Astrocyte of the cerebellum (primary cell): ENCODE results near the gene RASGRP4.

Experiments
- DNase-seq: peaks from one replicate; pipeline ENCODE4 v3.0.0-alpha.2; 2011; ENCODE audit warnings: low read depth
- H3K4me3 ChIP-seq: 2 replicates; pipeline ENCODE4 v1.5.1; 2011; ENCODE audit warnings: mild to moderate bottlenecking, low read depth, low read length, moderate library complexity
- in situ Hi-C: cut with HindIII; loops from 2 replicates; pipeline ENCODE4 v1.10.0; 2017; ENCODE audit warnings: low sequenced_read_pairs
- TF ChIP-seq, protein P1 (sequence below): IDR thresholded peaks from 2 replicates; pipeline ENCODE4 v1.5.1; 2012; ENCODE audit warnings: low read length, low read depth, moderate library complexity, mild to moderate bottlenecking; ENCODE audit errors: missing control alignments

Gene RASGRP4

DNA sequence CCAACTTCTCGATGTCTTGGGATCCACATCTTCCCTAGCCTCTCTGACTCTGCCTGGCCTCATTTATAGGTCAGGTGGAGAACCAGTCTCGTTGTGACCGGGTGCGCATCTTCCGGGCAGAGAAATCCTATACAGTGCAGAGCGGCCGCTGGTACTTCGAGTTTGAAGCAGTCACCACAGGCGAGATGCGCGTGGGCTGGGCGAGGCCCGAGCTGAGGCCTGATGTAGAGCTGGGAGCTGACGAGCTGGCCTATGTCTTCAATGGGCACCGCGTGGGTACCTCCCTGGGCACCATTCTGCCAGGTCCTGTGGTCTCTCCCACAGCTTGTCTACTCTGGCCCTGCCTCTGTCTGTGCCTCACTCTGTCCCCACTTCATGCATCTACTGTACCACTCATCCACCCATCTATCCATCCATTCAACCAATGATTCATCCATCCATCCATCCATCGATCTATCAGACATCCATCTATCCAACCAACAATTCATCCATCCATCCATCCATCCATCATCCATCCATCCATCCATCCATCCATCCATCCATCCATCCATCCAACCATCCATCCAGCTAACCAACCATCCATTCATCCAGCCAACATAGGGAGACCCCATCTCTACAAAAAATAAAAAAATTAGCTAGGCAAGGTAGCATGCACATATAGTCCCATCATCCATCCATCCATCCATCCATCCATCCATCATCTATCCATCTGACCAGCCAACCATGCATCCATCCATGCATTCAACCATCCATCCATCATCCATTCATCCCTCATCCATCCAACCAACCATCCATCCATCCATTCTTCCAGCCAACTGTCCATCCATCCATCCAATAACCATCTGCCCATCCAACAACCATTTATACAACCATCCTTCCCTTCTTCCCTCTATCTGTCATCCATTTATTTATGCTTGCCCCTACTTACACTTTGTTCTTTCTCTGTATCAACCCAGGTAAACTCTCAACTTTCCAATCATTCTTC lies 41.8 kb upstream of the RASGRP4 start:
- TF ChIP-seq, protein P1, sequence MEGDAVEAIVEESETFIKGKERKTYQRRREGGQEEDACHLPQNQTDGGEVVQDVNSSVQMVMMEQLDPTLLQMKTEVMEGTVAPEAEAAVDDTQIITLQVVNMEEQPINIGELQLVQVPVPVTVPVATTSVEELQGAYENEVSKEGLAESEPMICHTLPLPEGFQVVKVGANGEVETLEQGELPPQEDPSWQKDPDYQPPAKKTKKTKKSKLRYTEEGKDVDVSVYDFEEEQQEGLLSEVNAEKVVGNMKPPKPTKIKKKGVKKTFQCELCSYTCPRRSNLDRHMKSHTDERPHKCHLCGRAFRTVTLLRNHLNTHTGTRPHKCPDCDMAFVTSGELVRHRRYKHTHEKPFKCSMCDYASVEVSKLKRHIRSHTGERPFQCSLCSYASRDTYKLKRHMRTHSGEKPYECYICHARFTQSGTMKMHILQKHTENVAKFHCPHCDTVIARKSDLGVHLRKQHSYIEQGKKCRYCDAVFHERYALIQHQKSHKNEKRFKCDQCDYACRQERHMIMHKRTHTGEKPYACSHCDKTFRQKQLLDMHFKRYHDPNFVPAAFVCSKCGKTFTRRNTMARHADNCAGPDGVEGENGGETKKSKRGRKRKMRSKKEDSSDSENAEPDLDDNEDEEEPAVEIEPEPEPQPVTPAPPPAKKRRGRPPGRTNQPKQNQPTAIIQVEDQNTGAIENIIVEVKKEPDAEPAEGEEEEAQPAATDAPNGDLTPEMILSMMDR, result no peak
- no peak for DNase-seq
- in situ Hi-C loops, result no loop called here
- H3K4me3 ChIP-seq, result no peak overlapping the region

DNA sequence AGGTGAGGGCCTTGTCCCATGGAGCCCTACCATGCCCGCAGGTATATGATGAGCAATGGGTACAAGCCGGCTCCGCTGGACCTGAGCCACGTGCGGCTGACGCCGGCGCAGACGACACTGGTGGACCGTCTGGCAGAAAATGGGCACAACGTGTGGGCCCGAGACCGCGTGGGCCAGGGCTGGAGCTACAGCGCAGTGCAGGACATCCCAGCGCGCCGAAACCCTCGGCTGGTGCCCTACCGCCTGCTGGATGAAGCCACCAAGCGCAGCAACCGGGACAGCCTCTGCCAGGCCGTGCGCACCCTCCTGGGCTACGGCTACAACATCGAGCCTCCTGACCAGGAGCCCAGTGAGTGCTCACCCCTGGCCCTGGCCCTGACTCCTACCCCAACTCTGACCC lies 40.0 kb upstream of the RASGRP4 start:
- in situ Hi-C loops, result no loop called here
- H3K4me3 ChIP-seq, result no peak overlapping the region
- TF ChIP-seq, protein P1, result no peak
- no peak for DNase-seq

DNA sequence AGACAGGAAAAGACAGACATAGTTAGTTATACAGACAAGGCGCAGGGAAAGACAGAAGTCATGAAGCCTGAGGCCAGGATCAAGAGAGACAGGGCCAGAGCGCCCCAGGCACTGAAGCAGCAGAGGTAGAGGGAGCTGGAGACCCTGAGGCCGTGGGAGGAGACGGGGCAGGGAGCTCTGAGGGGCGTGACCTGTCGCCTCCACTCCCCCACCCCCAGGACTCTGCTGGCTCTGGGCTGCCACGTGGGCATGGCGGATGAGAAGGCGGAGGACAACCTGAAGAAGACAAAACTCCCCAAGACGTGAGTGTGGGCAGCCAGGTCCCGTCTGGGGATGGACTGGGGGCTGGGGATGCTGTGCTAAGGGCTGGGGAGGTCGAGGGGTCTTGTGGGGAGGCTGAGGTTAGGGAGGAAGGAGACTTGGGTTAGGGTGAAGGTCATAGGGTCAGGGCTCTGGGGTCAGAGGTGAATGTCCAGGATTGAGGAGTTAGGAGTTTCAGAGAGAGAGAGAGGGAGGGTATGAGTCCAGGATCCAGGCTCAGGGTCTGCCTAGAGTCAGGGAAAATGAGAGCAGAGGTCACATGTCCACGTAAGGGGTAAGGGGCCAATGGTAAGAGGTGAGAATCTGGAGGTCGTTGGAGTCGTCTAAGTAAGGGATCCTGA lies 38.5 kb upstream of the RASGRP4 start:
- TF ChIP-seq, protein P1, result no peak
- H3K4me3 ChIP-seq, result no peak overlapping the region
- no peak for DNase-seq
- in situ Hi-C loops, result no loop called here

DNA sequence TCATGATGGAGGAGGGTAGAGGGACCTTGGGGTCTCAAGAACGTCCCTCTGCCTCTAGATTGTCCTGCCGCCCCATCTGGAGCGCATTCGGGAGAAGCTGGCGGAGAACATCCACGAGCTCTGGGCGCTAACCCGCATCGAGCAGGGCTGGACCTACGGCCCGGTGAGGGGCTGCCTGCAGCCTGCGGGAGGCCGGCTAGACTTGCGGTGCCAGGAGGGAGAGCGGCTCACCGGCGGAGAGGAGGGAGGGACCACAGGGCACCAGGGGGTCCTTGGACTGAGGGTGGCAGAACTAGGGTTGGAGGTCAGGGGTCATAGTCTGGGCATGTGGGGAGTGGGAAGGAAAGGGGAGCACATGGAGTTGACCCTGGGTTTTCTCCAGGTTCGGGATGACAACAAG lies 37.3 kb upstream of the RASGRP4 start:
- DNase-seq, result no peak
- H3K4me3 ChIP-seq, result no peak overlapping the region
- TF ChIP-seq, protein P1, result no peak
- in situ Hi-C loops, result no loop called here

DNA sequence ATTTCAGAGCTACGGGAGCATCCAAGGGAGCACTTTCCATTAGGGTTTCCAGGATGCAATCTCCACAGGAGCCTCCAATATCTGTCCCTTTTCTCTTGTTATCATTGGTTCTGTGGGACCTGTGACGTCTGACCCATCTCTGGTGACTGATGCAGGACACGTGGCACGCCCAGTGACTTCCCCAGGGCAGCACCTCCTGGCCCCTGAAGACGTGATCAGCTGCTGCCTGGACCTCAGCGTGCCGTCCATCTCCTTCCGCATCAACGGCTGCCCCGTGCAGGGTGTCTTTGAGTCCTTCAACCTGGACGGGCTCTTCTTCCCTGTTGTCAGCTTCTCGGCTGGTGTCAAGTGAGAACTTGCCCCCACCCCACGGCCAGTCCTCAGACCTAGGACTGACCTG lies 33.0 kb upstream of the RASGRP4 start:
- H3K4me3 ChIP-seq, result no peak overlapping the region
- DNase-seq, result no peak
- TF ChIP-seq, protein P1, result no peak
- in situ Hi-C loops, result loop anchor here (10.0 kb wide), 1 partner anchor 66 kb away; no protein-coding TSS in a partner anchor

DNA sequence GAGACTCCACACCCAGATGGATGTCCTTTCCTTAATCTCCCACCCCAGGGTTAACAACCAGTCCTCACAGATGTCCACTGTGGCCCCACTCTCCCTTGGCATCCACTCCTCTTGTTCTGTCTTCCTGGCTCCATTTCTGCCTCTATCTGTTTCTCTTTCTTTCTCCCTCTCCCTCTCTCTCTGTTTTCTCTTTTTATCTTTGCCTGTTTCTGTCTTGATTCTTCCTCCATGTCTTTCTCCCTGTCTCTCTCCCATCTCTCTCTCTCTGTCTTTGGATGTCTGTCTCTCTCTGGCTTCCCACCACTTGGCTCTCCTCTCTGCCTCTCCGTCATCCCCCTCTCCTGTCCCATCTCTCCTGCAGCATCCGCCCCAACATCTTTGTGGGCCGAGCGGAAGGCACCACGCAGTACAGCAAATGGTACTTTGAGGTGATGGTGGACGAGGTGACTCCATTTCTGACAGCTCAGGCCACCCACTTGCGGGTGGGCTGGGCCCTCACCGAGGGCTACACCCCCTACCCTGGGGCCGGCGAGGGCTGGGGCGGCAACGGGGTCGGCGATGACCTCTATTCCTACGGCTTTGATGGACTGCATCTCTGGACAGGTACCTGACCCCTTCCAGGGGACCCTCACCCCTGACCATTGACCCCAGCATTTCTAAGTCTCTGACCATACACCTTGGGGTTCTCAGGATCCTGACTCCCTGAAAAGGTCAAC lies 31.8 kb upstream of the RASGRP4 start:
- no peak overlapping the region for H3K4me3 ChIP-seq
- no peak for DNase-seq
- in situ Hi-C loops, result loop anchor here (10.0 kb wide), 1 partner anchor 67 kb away; no protein-coding TSS in a partner anchor
- TF ChIP-seq, protein P1, result no peak
